Eye (tissue), 1 donor: ENCODE data around the gene SMYD2.

ENCODE experiments used
- DNase-seq: peaks from one replicate; pipeline ENCODE4 v3.0.0-alpha.2; 2015

The SMYD2 gene

GRCh38 chr1:214281021-214281719 lies at the start of gene SMYD2:
Gene SMYD2, plus strand, starts transcription at chr1:214281159. Its CDS starts 96 bp downstream, at chr1:214281255.
- peak; percentile 92 for DNase-seq

GRCh38 chr1:214233856-214234634 lies 46.9 kb upstream of the SMYD2 start:
- DNase-seq = no peak

GRCh38 chr1:214234635-214235025 lies 46.3 kb upstream of the SMYD2 start:
- DNase-seq = no peak

GRCh38 chr1:214236477-214236876 lies 44.5 kb upstream of the SMYD2 start:
- no peak for DNase-seq

- DNase-seq = no peak
Measured at GRCh38 chr1:214241060-214241459, 39.9 kb upstream of the SMYD2 start.

- DNase-seq = no peak
Measured at GRCh38 chr1:214244252-214244651, 36.7 kb upstream of the SMYD2 start.

GRCh38 chr1:214244841-214245240 lies 36.1 kb upstream of the SMYD2 start:
- no peak for DNase-seq

GRCh38 chr1:214247501-214248041 lies 33.4 kb upstream of the SMYD2 start:
- peak; percentile 60 for DNase-seq

- peak; percentile 43 for DNase-seq
Measured at GRCh38 chr1:214248311-214249085, 32.5 kb upstream of the SMYD2 start.

- DNase-seq = no peak
Measured at GRCh38 chr1:214249651-214250050, 31.3 kb upstream of the SMYD2 start.

GRCh38 chr1:214251354-214251753 lies 29.6 kb upstream of the SMYD2 start:
- DNase-seq = no peak

GRCh38 chr1:214255509-214255908 lies 25.4 kb upstream of the SMYD2 start:
- no peak for DNase-seq

- DNase-seq = no peak
Measured at GRCh38 chr1:214259353-214259977, 21.5 kb upstream of the SMYD2 start.

- DNase-seq = no peak
Measured at GRCh38 chr1:214260561-214261205, 20.3 kb upstream of the SMYD2 start.

GRCh38 chr1:214261206-214262123 lies 19.5 kb upstream of the SMYD2 start:
- peak; percentile 92 for DNase-seq

- peak; percentile 91 for DNase-seq
Measured at GRCh38 chr1:214264196-214264595, 16.8 kb upstream of the SMYD2 start.

- DNase-seq = no peak
Measured at GRCh38 chr1:214264976-214265375, 16.0 kb upstream of the SMYD2 start.

GRCh38 chr1:214270097-214270650 lies 10.8 kb upstream of the SMYD2 start:
- peak; percentile 54 for DNase-seq

GRCh38 chr1:214271174-214271858 lies 9.6 kb upstream of the SMYD2 start:
- peak; percentile 44 for DNase-seq
